GM18507 (cell line): Measurements from ENCODE around the gene OBP2B.
"Not testable (repeated sequence)": the region's sequence is repeated elsewhere in the genome, so short reads cannot be mapped to it uniquely, and the experiment has no call there.

Experiments used
- DNase-seq: peaks from one replicate; pipeline ENCODE4 v3.0.0; 2011; ENCODE audit warnings: low read depth; ENCODE audit not compliant: insufficient read length; ENCODE audit errors: extremely low spot score
- FAIRE-seq: peaks from 2 replicates; lab custom pipeline; 2011; peaks lifted over from hg19 to GRCh38; lab: Jason Lieb, UNC

OBP2B gene

DNA sequence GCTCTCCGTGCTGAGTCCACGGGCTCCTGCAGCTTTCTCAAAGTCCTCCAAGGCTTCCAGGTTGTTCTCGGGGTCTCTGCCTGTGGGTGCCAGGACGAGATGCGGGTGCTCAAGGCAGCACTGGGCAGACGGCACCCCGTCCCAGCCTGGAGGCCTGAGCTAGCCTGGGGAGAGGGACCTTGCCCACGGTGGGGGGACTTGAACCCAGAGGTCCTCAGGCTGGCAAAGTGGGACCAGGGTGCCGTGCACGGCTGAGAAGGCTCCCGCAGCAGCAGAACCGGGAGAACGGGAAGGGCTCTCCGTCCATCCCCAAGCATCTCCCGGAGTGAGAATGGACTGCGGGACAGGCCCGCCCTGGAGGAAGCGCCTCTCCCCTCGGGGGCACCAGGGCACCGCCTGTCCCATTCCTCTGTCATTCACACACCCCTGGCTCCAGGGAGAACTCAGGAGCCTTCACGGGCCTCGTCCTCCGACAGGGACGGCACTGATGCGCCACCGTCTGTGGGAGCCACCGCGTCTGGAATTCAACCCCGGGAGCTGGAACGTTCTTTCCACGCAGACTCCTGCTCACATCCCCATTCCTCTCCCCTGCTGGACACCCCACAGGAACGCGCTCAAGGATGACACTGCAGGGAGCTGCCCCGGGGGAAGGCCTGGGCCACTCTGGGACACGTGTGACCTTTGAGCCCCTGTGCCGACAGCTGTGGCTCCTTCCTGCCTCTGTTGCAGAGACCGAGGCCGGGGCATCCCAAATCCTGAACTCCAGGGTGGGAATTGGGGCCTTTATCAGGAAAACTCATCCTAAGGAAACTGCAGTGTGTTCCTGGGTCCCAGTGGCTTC lies 16.3 kb upstream of the OBP2B start:
- no peak for DNase-seq
- FAIRE-seq, result no peak

GRCh38 chr9:133224762-133225161 lies 15.7 kb upstream of the OBP2B start:
- FAIRE-seq, result no peak
- DNase-seq, result no peak

- FAIRE-seq, DNase-seq: not testable (repeated sequence)
Observed at GRCh38 chr9:133223159-133223756, 14.2 kb upstream of the OBP2B start.

DNA sequence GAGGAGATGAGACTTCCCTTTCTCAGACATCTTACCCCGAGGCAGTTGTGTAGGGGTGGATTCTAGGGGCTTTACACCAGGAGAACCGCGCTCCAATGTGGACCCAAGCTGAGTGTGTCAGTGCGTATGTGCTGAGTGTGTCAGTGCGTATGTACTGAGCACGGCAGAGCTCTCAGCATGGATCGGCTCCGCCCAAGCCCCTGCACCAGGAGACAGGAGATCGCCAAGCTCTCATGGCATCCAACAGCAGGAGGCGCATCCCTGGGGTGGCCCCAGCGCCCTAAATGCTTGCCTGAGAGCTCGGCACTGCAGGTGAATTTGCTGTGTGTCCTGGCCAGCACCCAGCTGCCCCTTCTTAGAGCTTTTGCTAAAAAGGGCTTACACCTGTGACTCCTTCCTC lies 12.9 kb upstream of the OBP2B start:
- not testable (repeated sequence) for FAIRE-seq, DNase-seq

GRCh38 chr9:133221177-133221809 lies 12.2 kb upstream of the OBP2B start:
- DNase-seq (no peak), FAIRE-seq (no peak)

DNA sequence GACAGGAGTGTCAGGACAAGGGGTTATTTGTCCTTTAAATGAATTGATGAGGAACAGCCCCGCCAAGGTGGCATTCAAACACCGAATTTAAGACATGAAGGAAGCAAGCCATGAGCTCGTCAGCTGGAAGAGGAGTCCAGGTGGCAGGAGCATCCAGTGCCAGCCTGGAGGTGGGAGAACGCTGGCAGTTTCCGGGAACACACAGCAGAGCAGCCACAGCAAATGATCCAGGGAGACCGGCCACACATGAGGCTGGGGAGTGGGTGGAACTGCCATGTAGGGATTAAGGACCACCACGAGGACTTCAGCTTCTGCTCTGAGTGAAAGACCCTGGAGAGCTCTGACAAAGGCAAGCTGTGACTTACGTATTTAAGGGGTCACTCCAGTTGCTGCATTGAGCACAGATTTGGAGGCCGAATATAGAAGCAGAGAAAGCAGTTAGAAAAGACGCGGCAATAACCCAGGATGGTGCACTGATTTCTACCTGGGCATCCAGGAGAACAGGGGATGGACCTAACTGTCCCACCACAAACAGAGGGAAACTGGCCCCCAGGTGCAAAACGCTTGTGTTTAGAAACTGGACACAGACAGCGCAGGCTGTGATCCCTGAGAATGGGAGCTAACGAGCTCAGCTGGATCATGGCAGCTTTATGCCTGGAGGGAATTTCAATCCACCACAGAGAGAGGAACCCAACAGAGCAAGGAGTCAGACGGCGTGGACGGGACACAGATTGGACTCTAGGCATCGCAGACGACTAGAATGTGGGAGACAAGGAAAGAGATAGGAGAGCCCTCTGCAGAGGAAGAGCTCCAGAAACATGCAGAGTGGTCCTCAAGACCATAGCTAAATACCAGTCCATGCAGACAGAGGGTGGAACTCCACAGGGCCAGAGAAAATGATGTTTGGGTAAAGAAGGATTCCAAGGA lies 9.3 kb upstream of the OBP2B start:
- not testable (repeated sequence) for DNase-seq, FAIRE-seq

DNA sequence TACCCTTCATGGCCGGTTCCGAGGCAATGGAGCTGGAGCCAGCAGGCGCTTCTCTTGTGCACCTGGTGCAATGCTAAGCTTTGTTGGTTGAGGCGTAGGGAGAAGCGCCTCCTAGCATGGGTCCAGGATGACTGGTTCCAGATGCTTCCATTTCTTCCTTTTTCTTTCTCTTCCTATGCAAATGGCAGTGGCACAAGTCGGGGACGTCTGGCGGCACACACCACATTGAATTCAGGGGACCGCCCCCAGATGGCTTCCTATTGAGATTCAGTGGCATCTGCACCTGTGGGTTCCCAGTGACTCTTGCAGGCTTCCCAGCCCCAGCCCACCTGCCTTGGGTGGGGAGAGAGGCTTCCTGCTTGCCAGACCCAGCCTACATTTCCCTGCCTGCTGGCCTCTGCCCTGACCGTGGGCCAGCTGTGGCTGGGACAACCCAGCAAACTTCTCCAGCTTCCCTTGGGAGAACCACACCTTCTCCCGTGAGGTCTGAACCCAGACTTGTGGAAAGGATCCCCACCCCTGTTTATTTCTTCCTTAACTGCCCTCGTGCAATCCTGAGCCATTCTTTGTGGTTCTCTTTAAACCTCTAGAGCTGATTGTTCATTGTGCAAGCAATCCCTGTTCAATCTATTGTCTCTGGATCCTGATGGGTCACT lies 8.4 kb upstream of the OBP2B start:
- DNase-seq, FAIRE-seq: not testable (repeated sequence)

DNA sequence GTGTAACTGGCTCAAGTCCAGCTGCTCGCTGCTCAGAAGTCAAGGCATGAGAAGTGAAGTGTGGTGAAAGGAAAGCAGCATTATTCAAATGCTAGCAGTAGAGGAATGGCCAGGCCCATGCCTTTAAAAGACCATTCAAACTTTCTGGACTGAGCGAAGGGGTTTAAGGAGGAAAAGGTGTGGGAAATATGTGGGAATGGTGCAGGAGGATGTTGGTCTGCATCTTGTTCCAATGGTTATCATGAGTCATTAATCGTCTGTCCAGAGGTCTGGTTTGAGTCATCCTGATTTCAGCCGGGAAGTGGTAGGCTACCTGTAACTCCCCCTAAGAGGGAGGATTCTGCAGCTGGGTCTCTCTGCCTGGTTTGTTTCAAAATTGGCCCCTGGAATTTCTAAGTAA lies 5.2 kb upstream of the OBP2B start:
- not testable (repeated sequence) for FAIRE-seq, DNase-seq

- FAIRE-seq, result no peak
- DNase-seq, result no peak
Observed at GRCh38 chr9:133210609-133211008, 1.6 kb upstream of the OBP2B start.

DNA sequence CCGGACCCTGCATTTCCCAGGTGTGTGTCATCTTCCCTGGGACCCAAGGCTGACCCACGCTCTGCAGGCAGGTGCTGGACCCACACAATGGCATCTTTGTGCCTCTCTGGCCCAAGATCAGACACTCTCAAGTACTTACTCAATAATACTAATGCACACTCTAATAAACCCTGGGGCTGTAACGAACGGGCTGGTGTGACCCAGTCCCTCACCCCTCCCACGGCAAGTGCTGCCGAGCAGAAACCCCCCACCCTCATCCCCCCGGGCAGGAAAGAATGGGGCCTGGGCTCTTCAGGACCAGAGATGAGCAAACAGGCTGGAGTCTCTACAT lies 1.1 kb upstream of the OBP2B start:
- FAIRE-seq (no peak), DNase-seq (no peak)

DNA sequence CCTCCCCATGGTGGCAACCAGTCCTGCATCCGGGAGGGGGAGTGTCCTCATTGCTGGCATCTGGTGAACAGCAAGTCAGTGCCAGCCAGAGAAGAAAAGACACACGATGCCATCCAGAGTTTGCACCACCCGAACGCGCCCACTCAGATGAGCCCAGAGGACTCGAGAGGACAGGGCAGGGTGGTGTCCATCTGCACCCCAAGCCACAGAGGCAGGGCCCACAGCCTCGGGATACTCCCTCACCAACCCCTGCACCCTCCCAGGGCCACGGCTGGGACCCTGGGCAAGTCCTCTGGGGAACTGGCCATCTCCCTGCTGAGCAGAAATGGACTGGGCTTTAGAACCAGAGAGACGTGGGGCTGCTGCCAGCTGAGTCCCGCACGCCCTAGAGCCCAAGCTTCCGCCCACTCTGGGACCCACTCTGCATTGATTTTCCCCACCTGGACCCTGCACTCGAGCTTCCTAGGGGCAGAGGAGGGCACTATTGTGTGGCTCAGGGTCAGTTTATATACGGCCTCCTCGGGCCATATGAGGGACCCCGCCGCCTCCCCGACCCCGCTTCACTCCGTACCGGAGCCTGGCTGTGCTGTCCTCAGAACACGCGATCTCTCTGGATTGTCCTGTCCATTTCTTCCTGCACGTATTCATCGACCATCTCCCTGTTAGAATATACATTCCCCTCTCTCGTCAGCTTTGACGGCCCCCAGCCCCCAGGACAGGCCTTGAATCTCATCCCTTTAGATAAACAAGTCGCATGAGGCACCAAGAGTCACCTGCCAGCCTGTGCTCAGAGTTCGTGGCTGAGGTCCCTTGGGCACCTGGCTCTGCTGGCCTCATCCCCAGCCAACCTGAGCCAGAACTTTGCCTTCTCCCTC lies 514 bp upstream of the OBP2B start:
- not testable (repeated sequence) for FAIRE-seq, DNase-seq

GRCh38 chr9:133208171-133208879 lies 725 bp downstream of the OBP2B start:
- not testable (repeated sequence) for DNase-seq, FAIRE-seq

GRCh38 chr9:133207540-133208170 lies 1.4 kb downstream of the OBP2B start:
- DNase-seq (no peak), FAIRE-seq (no peak)

DNA sequence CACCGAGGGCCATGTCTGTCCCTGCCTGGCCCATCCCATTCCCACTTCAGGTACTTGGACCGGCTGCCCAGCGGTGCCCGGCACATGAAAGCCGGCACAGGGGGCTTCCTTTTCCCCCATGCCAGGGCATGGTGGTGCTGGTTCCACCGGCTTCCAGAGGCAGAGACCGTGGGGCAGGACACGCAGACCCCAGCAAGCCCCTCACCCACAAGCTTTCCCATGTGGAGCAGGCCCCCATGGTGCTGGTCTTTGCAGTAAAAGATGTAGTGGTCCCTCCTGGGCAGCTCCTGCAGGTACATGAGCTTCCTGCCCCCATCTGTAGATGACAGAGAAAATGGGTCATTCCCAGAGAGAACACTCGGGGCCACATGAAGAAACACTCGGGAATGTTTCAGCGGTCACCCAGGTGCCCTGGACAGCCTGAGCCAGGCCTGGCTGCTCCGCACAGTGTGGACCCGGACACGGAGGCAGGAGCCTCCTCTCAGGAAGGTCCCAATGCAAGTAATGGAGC lies 2.0 kb downstream of the OBP2B start:
- FAIRE-seq (no peak), DNase-seq (no peak)

- no peak for FAIRE-seq
- no peak for DNase-seq
Observed at GRCh38 chr9:133205996-133206931, 2.8 kb downstream of the OBP2B start.

- not testable (repeated sequence) for DNase-seq, FAIRE-seq
Observed at GRCh38 chr9:133205481-133205887, 3.6 kb downstream of the OBP2B start.
